Glutamatergic neuron (in vitro differentiated cells): ENCODE data around the gene SLC39A7. TPM values are rescaled to one million over a fixed set of nuclear protein-coding genes. Genes with fewer than 3 reads are reported as not detected.

ENCODE experiments used
- DNase-seq: peaks from one replicate; pipeline ENCODE4 v3.0.0; 2022
- H3K27ac Mint-ChIP-seq: one replicate; pipeline ENCODE4 v1.8.0; 2020; ENCODE audit warnings: mild to moderate bottlenecking, mixed read lengths, inconsistent platforms; ENCODE audit not compliant: unreplicated experiment
- H3K27me3 Mint-ChIP-seq: one replicate; pipeline ENCODE4 v1.8.0; 2020; ENCODE audit warnings: mild to moderate bottlenecking, moderate library complexity, mixed read lengths, inconsistent platforms; ENCODE audit not compliant: unreplicated experiment
- H3K36me3 Mint-ChIP-seq: one replicate; pipeline ENCODE4 v1.8.0; 2020; ENCODE audit warnings: mild to moderate bottlenecking, mixed read lengths, inconsistent platforms; ENCODE audit not compliant: unreplicated experiment
- H3K4me1 Mint-ChIP-seq: one replicate; pipeline ENCODE4 v1.8.0; 2020; ENCODE audit warnings: mild to moderate bottlenecking, low read depth, mixed read lengths, inconsistent platforms; ENCODE audit not compliant: unreplicated experiment
- H3K4me3 Mint-ChIP-seq: one replicate; pipeline ENCODE4 v1.8.0; 2020; ENCODE audit warnings: mild to moderate bottlenecking, mixed read lengths, inconsistent platforms; ENCODE audit not compliant: unreplicated experiment
- H3K9me3 Mint-ChIP-seq: one replicate; pipeline ENCODE4 v1.8.0; 2020; ENCODE audit warnings: mild to moderate bottlenecking, moderate library complexity, mixed read lengths, inconsistent platforms; ENCODE audit not compliant: unreplicated experiment
- CTCF ChIP-seq: fragments of 200-600 bp; sonication (generic); IDR thresholded peaks from one replicate; pipeline ENCODE4 v1.5.0; 2021; ENCODE audit not compliant: partially characterized antibody, unreplicated experiment
- total RNA-seq: library from RNA; stranded (reverse); fragmentation: NEBNext Ultra II Directional; extraction: Animal tissue kit (Norgen Biotek cat#: 25700); gene quantifications from one replicate; pipeline ENCODE4 v1.2.1, GENCODE V29; 2021; ENCODE audit not compliant: unreplicated experiment

Gene SLC39A7
- total RNA-seq, 1 donor from 2014 or later = 92.8 TPM

- peaks cover 20% of the 10 kb centered on the region for H3K27me3 Mint-ChIP-seq
- no peak overlapping the region for H3K27ac Mint-ChIP-seq
- no peak for TF ChIP-seq CTCF
Observed at GRCh38 chr6:33202799-33203198, 2.1 kb downstream of the SLC39A7 start.

DNA sequence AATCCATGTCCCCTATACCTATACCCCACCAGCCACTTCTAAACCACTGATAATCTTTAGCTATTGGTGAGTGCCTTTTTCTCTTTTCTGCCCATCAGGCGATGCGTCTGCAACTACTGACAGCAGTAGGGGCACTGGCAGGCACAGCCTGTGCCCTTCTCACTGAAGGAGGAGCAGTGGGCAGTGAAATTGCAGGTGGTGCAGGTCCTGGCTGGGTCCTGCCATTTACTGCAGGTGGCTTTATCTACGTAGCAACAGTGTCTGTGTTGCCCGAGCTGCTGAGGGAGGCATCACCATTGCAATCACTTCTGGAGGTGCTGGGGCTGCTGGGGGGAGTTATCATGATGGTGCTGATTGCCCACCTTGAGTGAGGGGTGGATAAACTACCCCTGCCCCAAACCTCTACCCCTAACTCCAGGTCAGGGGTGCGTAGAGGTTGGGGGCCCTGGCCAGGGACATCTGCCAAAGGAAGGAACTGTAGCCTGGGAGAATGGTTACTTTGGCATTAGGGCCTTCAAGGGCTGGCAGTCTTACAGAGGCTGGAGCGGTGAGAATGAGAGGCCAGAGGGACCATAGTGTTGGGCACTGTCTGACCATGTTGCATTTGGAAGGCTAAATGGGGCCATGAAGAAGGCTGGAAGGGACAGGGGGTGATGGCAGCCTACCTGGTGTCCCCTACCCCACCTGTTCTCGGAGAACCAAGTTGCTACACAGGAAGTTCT is 2.9 kb downstream of the SLC39A7 start:
- no peak overlapping the region for H3K27ac Mint-ChIP-seq
- no peak for TF ChIP-seq CTCF
- peaks cover 20% of the 10 kb centered on the region for H3K27me3 Mint-ChIP-seq
- H3K4me1 Mint-ChIP-seq = peaks cover 27% of the 10 kb centered on the region
- H3K36me3 Mint-ChIP-seq = no peaks in the 10 kb centered on the region
- peak overlapping the region; percentile 99 for H3K4me3 Mint-ChIP-seq
- peaks cover 13% of the 10 kb centered on the region for H3K9me3 Mint-ChIP-seq
- DNase-seq = no peak

More at GRCh38 chr6:33202799-33203198, 2.1 kb downstream of the SLC39A7 start:
- no peak for DNase-seq
- Mint-ChIP-seq H3K4me1 (peaks cover 30% of the 10 kb centered on the region), H3K4me3 (peak overlapping the region; percentile 99), H3K36me3 (no peaks in the 10 kb centered on the region), H3K9me3 (peaks cover 14% of the 10 kb centered on the region)

- H3K27ac Mint-ChIP-seq = no peak overlapping the region
- no peak for DNase-seq
- peaks cover 22% of the 10 kb centered on the region for H3K27me3 Mint-ChIP-seq
- H3K9me3 Mint-ChIP-seq = peaks cover 10% of the 10 kb centered on the region
- peaks cover 24% of the 10 kb centered on the region for H3K4me1 Mint-ChIP-seq
- no peaks in the 10 kb centered on the region for H3K36me3 Mint-ChIP-seq
- peak overlapping the region; percentile 99 for H3K4me3 Mint-ChIP-seq
- no peak for TF ChIP-seq CTCF
Observed at GRCh38 chr6:33204165-33204414, 3.4 kb downstream of the SLC39A7 start.

DNA sequence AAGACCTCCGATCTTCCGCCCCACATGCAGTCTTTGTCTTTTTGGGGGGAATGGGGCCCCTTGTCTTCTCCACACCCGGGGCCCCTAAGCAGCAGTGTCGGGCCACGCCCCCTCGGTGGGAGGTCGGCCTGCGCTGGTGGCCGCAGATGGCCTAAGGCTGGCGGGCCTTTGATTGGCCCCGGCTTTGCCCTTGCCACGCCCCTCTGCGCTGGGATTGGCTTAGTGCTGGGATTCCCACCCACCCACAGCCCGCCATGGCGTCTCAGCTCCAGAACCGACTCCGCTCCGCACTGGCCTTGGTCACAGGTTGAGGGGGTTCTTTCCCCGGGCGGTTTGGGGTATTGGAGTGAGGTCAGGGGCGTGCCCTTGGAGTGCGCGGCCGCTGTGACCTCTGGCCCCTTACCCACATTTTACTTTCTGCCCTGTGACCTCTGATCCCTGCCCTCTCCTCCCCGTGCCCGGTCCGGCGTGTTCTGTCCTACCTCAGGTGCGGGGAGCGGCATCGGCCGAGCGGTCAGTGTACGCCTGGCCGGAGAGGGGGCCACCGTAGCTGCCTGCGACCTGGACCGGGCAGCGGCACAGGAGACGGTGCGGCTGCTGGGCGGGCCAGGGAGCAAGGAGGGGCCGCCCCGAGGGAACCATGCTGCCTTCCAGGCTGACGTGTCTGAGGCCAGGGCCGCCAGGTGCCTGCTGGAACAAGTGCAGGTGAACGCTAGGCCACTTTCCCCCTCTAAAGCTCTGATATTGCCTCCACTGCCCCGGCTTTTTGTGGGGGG is 3.9 kb downstream of the SLC39A7 start, which contains the start of gene HSD17B8:
Gene HSD17B8 (plus strand): TSS at position 241 of the 776 bp plus-strand sequence. CDS start 14 bp downstream, at position 255.
- no peak for TF ChIP-seq CTCF
- Mint-ChIP-seq H3K9me3 (peaks cover 12% of the 10 kb centered on the region), H3K27me3 (peaks cover 24% of the 10 kb centered on the region), H3K4me3 (peak within 1 kb of the TSS; percentile 99), H3K4me1 (peaks cover 24% of the 10 kb centered on the region), H3K36me3 (no peaks in the 10 kb centered on the region), H3K27ac (peak within 1 kb of the TSS; percentile 90)
- peak; percentile 99 for DNase-seq
